Skeletal muscle cell (primary cell): ENCODE measurements around the gene CYSTM1.
"Not testable (repeated sequence)": the region's sequence is repeated elsewhere in the genome, so short reads cannot be mapped to it uniquely, and the experiment has no call there.

Source experiments
- DNase-seq: peaks from one replicate; pipeline ENCODE4 v3.0.0-alpha.2; 2010; ENCODE audit warnings: low read depth
- H3K4me3 ChIP-seq: 2 replicates; pipeline ENCODE4 v1.5.1; 2011; ENCODE audit warnings: low read depth, mild to moderate bottlenecking, control low read depth, low read length, moderate library complexity

Gene CYSTM1

DNA sequence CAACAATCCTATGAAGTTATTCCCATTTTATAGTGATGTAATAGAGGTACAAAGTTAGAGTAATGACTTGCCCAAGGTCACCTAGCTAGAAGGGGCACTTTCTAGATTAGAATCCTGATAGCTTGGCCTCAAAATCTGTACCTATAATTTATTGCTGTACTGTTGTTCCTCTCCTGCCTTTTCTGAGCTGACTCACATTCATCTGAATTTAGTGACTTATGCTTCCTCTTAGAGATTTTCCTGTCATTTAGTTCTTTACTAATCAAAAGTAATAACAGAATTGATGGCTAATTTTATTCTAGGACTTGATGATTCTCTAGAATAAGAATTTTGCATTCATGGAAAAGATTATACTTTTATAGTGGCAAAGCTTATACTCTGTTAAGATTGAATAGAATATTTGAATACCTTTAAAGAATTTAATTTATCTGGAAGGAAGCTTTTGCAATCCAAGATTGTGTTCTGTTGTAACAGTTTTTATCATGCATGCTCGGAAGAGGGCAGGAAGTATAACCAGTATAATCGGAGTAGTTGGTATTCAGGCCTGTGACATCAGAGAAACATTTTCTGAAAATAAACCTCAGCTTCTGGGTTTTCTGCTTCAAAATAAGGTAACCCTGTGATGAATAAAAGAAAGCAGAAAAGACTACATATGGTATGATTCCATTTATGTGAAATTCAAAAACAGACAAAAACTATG is 21.3 kb downstream of the CYSTM1 start:
- no peak for DNase-seq
- no peak overlapping the region for H3K4me3 ChIP-seq

GRCh38 chr5:140197023-140197422 is 22.0 kb downstream of the CYSTM1 start:
- no peak overlapping the region for H3K4me3 ChIP-seq
- no peak for DNase-seq

- DNase-seq, H3K4me3 ChIP-seq: not testable (repeated sequence)
These were observed 23.9 kb downstream of the CYSTM1 start for GRCh38 chr5:140198915-140199314.

GRCh38 chr5:140202078-140202477 is 27.1 kb downstream of the CYSTM1 start:
- no peak overlapping the region for H3K4me3 ChIP-seq
- no peak for DNase-seq

- no peak for DNase-seq
- no peak overlapping the region for H3K4me3 ChIP-seq
These were observed 27.6 kb downstream of the CYSTM1 start for GRCh38 chr5:140202610-140203009.

DNA sequence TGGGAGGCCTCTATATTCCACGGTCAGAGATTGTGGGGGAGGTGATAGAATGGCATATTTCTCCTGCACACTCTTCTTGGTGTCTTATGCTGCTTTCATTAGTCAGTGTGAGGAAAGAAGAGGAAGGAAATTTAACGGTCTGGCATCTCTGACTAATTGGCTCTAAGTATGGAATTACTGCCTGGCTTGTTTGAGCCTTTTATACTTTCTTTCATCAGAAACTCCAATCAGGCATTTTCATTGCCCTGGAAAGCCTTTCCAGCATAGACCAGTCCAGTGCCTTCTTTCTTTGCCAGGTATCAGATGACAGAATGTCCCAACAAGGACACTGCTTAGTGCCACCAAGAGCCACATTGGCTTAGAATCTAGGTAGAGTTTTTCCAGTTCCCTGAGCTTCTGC is 30.2 kb downstream of the CYSTM1 start:
- no peak for DNase-seq
- no peak overlapping the region for H3K4me3 ChIP-seq

DNA sequence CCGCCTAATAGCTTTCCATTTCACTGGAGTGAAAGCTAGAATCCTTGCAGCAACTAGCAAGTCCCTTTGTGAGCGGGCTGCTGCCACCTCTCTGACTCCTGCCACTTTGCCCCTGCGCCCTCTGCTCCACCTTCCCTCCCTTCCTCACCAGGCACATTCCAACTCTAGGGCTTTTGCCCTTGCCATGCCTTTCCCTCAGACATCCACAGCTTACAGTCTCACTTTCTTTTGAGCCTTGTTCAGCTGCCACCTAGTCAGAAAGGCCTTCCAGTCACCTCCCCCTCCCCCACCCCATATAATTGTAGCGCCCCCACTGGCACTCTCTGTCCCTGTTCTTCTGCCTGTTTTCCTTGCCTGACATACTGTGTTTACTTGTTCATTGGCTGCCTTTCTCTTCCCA is 31.0 kb downstream of the CYSTM1 start:
- DNase-seq = no peak
- H3K4me3 ChIP-seq = no peak overlapping the region

- DNase-seq = no peak
- H3K4me3 ChIP-seq = no peak overlapping the region
These were observed 32.4 kb downstream of the CYSTM1 start for GRCh38 chr5:140207250-140207964.

DNA sequence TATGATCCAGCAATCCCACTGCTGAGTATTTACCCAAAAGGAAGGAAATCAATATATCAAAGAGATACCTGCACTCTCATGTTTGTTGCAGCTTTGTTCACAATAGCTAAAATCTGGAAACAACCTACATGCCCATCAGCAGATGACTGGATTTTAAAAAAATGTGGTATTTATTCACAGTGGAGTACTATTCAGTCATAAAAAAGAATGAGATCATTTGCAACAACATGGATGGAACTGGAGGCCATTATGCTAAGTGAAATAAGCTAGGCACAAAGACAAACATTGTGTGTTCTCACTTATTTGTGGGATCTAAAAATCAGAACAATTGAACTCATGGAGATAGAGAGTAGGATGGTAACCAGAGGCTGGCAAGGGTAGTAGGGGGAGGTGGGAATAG is 33.1 kb downstream of the CYSTM1 start:
- no peak overlapping the region for H3K4me3 ChIP-seq
- DNase-seq = no peak

DNA sequence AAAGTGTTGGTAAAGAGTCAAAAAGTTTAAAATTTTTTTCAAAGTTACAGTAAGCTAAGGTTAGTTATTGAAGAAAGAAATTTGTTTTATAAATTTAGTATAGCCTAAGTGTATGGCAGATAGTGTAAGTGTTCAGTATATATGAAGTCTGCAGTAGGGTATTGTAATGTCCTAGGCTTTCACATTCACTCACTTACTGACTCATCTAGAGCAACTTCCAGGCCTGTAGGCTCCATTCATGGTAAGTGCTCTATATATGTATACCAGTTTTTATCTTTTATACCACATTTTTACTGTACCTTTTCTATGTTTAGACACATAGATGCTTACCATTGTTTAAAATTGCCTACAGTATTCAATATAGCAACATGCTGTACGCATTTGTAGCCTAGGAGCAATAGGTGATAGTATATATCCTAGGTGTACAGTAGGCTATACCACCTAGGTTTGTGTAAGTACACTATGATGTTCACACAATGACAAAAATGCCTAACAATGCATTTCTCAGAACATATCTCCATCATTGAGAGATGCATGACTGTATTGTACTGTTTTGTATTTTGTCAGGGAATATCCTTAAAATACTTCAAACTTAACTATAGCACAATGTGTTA is 38.5 kb downstream of the CYSTM1 start:
- DNase-seq = no peak
- no peak overlapping the region for H3K4me3 ChIP-seq

DNA sequence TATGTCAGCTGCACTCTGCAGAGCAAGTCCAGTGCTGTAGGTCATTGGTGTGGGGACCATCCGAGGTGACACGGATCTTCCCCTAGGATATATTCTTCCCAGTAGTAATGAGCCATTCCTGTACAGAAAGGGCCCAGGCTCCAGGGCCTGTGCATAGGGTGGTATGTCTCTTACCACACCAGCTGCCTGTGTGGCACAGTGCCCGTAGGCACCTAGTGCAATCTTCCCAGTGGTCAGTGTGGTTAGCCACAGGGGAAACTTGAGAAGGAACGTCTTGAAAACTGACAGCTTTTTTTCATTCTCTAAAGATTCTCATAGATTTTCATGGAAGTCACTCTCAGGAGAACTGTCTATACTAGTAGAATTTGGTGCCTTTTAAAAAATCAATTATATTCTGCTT is 39.8 kb downstream of the CYSTM1 start:
- DNase-seq = peak; percentile 55

GRCh38 chr5:140215276-140215675 is 40.3 kb downstream of the CYSTM1 start:
- no peak for DNase-seq
- no peak overlapping the region for H3K4me3 ChIP-seq

More for the DNA sequence above, 39.8 kb downstream of the CYSTM1 start:
- H3K4me3 ChIP-seq = no peak overlapping the region

DNA sequence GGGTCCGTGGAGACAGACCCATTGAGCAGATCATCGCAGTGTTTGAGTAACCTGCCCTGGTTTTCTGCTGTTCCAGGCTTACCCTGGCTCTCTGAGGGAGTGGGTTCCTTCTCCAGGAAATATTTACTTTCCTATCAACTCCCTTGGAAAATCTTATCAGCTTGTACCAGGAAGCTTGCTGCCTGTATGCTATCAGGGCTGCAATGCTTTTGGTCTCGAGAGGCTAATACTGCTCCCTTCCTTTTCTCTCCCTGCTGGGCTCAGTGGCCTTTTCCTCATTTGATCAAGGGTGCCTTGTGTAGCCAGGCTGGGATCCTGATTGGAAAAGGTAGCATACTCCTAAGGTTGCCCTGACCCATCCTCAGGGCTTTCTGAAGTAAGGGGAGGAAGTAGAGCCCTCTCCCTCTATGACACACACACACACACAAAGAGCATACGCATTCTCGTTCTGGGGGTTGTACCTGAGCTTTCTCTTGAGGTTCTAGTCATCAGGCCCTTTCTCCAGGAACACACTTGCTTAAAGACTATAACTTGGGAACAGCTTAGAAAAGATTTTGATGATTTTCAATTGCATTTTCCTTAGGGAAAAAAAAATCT is 41.6 kb downstream of the CYSTM1 start:
- DNase-seq = no peak

GRCh38 chr5:140217299-140218026 is 42.5 kb downstream of the CYSTM1 start:
- H3K4me3 ChIP-seq = no peak overlapping the region
- DNase-seq = no peak

More for the DNA sequence above, 41.6 kb downstream of the CYSTM1 start:
- H3K4me3 ChIP-seq = no peak overlapping the region

GRCh38 chr5:140219068-140219991 is 44.3 kb downstream of the CYSTM1 start:
- no peak for DNase-seq
- H3K4me3 ChIP-seq = no peak overlapping the region

DNA sequence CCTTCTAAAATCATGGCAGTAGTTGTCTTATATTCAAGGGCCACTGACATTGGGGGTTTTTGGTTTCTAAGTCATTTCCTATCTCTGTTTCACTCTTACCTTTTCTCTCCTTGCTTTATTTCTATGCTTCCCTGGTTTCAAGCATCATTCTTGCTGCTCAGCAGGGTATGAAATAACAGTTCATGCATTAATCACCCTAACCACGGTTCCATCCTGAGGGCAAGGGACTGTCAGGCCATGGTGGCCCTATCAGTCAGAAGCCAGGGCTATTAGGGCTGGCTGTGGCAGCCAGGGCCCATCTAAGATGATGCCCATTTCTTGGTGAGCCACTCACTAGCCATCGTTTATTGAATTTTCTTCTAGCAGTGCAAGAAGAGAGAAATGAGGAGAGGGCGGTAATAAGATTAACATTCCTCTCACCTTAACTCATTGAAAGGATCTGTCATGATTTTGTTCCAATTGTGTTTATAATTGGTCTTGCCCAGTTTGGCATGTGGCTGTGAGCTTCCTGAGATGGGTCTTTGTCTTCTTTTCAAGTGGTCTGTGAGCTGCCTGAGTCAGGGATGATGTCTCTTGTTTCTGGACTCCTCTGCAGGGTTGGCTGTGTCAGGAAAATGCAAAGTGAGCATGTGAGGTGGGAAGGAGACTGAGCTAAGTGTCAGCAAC is 45.2 kb downstream of the CYSTM1 start:
- no peak for DNase-seq
- H3K4me3 ChIP-seq = no peak overlapping the region

GRCh38 chr5:140220698-140221064 is 45.7 kb downstream of the CYSTM1 start:
- DNase-seq = no peak
- H3K4me3 ChIP-seq = no peak overlapping the region

DNA sequence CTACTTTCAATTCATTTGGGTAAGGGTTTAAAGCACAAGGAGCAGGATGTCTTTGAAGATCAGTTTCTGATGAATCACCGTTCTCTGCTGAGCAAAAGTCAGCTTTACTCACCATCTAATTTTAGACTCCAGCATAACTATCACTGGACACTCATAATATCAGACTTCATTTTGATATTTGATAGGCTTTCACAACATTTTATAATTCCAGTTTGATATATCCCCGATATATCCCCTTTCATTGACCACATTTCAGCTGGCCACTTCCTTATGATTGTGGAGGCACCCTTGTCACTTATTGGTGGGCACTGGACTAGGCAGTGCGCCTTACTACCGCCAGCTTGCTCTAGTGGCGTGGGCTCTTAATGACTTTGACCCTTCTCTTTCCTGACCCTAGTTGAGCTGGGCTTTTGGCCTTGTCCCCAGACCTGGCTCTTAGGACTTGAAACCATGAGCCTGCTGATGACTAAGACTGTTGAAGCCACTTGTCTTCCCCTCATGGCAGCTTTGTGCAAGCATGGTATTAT is 46.8 kb downstream of the CYSTM1 start:
- DNase-seq = peak; percentile 56
- no peak overlapping the region for H3K4me3 ChIP-seq
